Measurements from ENCODE around the gene ARHGAP28.

The ARHGAP28 gene

DNA sequence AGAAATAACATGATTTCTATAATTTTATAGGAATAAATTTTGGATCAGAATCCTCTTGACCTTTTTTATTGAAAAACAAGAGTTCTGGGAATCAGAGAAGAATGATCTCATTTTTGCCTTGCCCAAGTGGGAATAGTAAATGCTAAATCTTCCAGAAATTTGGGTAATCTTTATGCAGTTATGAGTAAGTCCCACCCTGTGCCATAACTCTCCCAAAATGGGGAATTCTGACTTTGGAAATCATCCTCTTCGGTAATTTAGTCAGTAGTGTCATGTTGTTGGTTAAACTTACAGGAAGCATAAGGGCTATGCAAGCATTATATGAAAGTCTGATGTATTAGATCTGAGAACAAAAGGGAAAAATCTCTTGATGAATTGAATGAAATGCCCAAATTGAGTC lies 20.6 kb upstream of the ARHGAP28 start:
- POLR2A ChIA-PET: no interaction called here
- CTCF ChIA-PET: no interaction called here
- TF ChIP-seq, protein P1, sequence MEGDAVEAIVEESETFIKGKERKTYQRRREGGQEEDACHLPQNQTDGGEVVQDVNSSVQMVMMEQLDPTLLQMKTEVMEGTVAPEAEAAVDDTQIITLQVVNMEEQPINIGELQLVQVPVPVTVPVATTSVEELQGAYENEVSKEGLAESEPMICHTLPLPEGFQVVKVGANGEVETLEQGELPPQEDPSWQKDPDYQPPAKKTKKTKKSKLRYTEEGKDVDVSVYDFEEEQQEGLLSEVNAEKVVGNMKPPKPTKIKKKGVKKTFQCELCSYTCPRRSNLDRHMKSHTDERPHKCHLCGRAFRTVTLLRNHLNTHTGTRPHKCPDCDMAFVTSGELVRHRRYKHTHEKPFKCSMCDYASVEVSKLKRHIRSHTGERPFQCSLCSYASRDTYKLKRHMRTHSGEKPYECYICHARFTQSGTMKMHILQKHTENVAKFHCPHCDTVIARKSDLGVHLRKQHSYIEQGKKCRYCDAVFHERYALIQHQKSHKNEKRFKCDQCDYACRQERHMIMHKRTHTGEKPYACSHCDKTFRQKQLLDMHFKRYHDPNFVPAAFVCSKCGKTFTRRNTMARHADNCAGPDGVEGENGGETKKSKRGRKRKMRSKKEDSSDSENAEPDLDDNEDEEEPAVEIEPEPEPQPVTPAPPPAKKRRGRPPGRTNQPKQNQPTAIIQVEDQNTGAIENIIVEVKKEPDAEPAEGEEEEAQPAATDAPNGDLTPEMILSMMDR (IDR thresholded peaks at IDR 0.05; ENCODE audit: insufficient read depth, low read length, missing control alignments): no peak
- no peak overlapping the region for H3K4me3 ChIP-seq (ENCODE audit: low read depth, low read length)
- DNase-seq (ENCODE audit: low read depth, low spot score): no peak

DNA sequence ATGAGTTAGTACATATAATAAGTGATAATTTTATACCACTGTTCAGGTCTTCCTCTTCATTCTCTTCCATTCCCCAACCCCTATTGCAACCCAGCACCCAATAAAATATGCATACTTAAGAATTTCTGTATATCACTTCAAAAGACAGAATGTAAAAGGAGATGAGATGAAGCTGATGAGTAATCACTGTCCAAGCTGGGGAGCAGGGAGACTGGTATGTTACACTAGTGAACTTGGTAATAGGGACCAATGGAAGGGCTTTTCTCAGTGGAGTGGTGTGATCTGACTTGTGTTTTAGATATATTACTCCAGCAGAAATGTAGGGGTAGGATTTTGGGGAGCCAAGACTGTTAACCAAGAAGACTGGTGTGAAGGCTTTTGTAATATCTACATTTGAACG lies 18.0 kb upstream of the ARHGAP28 start:
- ChIA-PET POLR2A (no interaction called here), CTCF (no interaction called here)
- no peak overlapping the region for H3K4me3 ChIP-seq (ENCODE audit: low read depth, low read length)
- no peak for DNase-seq (ENCODE audit: low read depth, low spot score)
- TF ChIP-seq, protein P1 (IDR thresholded peaks at IDR 0.05; ENCODE audit: insufficient read depth, low read length, missing control alignments): no peak

DNA sequence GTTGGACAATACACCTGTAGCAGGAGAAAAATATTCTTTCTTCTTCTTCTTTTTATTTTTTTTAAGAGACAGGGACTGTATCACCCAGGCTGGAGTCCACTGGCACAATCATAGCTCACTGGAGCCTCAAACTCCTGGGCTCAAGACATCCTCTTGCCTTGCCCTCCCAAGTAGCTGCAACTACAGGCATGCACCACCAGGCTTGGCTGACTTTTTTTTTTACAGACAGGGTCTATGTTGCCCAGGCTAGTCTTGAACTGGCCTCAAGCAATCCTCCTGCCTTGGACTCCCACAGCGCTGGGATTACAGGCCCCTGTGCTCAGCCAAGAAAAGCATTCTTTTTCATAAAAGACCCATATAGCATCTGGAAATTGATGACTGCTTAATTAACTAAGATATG lies 17.1 kb upstream of the ARHGAP28 start:
- no peak for DNase-seq (ENCODE audit: low read depth, low spot score)

DNA sequence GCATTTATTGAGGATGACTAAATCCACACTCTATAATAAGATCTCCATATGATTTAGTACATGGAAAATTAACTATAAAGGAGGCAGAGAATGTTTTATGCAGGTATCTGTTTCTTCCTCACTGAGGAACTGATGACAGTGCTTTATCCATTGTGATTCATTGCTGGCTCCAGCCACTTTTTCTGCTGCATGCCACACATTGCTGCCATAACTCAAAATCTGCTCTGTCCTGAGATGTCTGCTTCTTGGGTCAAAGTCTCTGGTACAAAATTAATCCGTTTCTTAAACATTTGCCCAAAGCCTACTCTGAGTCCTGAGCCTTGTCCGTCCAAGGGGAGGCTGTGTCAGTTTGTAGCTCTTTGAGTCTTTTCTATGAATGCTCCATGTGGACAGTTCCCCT lies 15.5 kb upstream of the ARHGAP28 start:
- ChIA-PET POLR2A (no interaction called here), CTCF (no interaction called here)
- no peak overlapping the region for H3K4me3 ChIP-seq (ENCODE audit: low read depth, low read length)
- TF ChIP-seq, protein P1 (IDR thresholded peaks at IDR 0.05; ENCODE audit: insufficient read depth, low read length, missing control alignments): no peak
- no peak for DNase-seq (ENCODE audit: low read depth, low spot score)

More for the DNA sequence above, 17.1 kb upstream of the ARHGAP28 start:
- TF ChIP-seq, protein P1 (IDR thresholded peaks at IDR 0.05; ENCODE audit: insufficient read depth, low read length, missing control alignments): no peak
- ChIA-PET POLR2A (no interaction called here), CTCF (no interaction called here)
- no peak overlapping the region for H3K4me3 ChIP-seq (ENCODE audit: low read depth, low read length)

DNA sequence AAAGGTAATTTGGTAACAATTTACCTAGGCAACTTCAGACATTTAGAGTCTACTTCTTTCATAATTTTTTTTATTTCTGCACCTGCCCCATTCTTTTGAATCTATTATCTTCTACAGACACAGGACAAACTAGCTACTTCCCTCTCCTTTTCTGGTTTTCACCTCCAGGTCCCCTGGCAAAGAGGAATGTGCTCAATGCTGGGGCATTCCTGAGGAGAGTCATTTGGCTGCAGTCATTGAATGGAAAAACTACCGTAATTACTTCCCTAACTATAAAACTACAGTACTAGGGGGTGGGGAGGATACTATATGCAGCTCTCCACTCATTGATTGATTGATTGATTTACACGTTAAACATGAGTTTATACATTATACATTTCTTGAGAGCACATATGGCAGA lies 11.2 kb upstream of the ARHGAP28 start:
- ChIA-PET POLR2A (no interaction called here), CTCF (no interaction called here)
- DNase-seq (ENCODE audit: low read depth, low spot score): no peak
- H3K4me3 ChIP-seq (ENCODE audit: low read depth, low read length): no peak overlapping the region
- TF ChIP-seq, protein P1 (IDR thresholded peaks at IDR 0.05; ENCODE audit: insufficient read depth, low read length, missing control alignments): no peak

DNA sequence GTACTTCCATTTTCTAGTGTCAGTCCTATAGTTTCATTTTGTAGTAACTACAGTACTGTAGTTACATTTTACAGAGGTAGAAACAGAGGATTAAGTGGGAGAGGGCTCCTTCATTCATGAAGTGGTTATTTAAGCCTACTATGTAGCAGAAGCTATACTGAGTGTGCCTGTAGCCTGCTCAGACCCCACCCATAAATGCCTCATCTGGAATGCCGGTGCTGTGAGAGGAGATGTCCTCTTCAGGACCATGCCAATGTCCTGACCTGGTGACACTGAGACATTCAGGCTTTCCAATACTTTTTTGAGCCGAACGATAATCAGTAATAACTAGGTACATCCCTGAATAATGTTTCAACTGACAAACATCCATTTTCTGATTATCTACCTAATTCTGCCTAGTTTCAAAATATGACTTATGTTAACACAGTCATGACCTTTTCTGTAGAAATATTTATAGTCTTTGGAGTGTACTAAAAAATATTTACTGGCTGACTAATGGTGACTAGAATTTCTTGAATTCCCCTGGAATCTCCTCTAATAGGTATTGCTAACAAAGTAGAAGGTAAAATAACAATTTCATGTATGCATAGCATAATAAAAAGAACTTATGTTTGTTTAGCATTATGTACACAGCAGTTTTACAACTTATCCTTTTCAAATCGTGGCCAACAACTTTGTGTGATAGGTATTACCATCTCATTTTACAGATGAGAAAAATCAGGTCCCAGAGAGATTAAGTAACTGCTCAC lies 10.2 kb upstream of the ARHGAP28 start:
- no peak overlapping the region for H3K4me3 ChIP-seq (ENCODE audit: low read depth, low read length)
- POLR2A ChIA-PET: no interaction called here
- CTCF ChIA-PET: no interaction called here
- DNase-seq (ENCODE audit: low read depth, low spot score): no peak
- TF ChIP-seq, protein P1 (IDR thresholded peaks at IDR 0.05; ENCODE audit: insufficient read depth, low read length, missing control alignments): no peak
